ENCODE data around the gene SLC25A44. TPM values are rescaled to one million over a fixed set of nuclear protein-coding genes. Genes with fewer than 3 reads are reported as not detected.
"Not testable (repeated sequence)": the region's sequence is repeated elsewhere in the genome, so short reads cannot be mapped to it uniquely, and the experiment has no call there.

The SLC25A44 gene
- total and polyA plus RNA-seq, 2 experiments from 2014 or later: 14.3 to 15.4 TPM

DNA sequence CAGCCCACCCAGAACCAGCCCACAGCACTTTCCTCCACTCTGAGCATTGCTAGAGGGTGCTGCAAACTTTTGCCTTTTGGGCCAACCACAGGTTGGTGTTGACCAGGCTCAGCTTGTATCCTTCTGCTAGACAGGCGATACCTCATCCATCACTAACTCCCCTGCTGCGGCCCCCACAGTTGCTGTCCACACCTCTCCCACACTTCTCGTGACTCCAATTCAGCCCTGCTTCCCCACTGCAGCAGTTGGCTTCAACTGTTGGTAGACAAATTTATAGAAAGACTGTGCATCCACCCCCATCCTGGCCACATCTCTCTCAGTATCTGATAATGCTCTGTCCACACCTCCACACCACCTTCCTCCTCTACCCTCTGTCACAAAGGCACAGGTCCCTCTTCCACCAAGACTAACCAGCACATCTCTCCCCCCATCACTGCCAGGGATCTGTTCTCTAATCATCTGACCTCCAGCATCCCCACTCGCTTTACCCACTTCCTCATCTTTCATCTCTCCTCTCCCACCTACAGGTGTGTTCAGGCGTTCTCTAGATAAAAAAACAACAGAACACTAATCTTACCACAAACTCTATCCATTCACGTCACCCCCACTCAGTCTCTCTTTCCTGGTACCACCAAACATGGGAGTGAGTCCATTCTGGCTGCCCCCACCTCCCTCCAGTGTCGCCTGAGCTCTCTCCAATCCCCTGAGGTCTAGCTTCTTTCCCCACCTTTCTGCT lies 15.8 kb upstream of the SLC25A44 start:
- Histone ChIP-seq H3K4me1 (ENCODE audit: insufficient read depth) (no peaks in the 10 kb centered on the region), H3K27ac (no peak overlapping the region), H3K9me2 (ENCODE audit: insufficient read depth) (no peaks in the 10 kb centered on the region), H3K79me2 (ENCODE audit: insufficient read depth) (no peaks in the 10 kb centered on the region), H2AFZ (no peak overlapping the region), H3K4me2 (ENCODE audit: unreplicated experiment) (no peak overlapping the region), H3K36me3 (ENCODE audit: low read depth) (no peaks in the 10 kb centered on the region), H3K4me3 (no peak overlapping the region), H3K9me3 (ENCODE audit: low read depth) (no peaks in the 10 kb centered on the region), H3K9ac (no peak overlapping the region), H3F3A (ENCODE audit: insufficient read depth) (no peaks in the 10 kb centered on the region), H3K27me3 (replicated peaks; ENCODE audit: insufficient read depth) (no peaks in the 10 kb centered on the region), H4K20me1 (ENCODE audit: insufficient read depth) (no peaks in the 10 kb centered on the region)
- in situ Hi-C loops (cut with MboI): no loop called here
- 80 to 81% methylated on average over 7 of the region's 7 CpGs for WGBS, 2 experiments (ENCODE audit: low coverage in 1 of 2, low lambda C conversion rate in 2 of 2, missing lambda C conversion rate in 2 of 2)
- TF ChIP-seq EZH2 (IDR thresholded peaks at IDR 0.05; ENCODE audit: insufficient read depth, poor library complexity, severe bottlenecking): no peak
- DNase-seq: no peak

DNA sequence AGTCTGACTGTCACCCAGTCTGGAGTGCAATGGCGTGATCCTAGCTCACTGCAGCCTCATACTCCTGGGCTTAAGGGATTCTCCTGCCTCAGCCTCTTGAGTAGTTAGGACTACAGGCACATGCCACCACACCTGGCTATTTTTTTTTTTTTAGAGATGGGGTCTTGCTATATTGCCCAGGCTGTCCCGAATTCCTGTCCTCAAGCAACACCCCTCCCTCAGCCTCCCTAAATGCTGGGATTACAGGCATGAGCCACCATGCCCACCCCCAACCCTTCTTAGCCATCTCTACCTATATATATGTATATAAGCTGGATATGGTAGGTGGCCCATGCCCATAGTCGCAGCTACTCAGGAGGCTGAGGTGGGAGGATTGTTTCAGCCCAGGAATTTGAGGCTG lies 13.4 kb upstream of the SLC25A44 start:
- H3K4me2 ChIP-seq (ENCODE audit: unreplicated experiment): no peak overlapping the region
- WGBS, 2 experiments (ENCODE audit: low coverage in 1 of 2, low lambda C conversion rate in 2 of 2, missing lambda C conversion rate in 2 of 2): 96 to 99% methylated on average over 3 of the region's 3 CpGs
- no peak overlapping the region for H3K4me3 ChIP-seq
- H3K27me3 ChIP-seq (replicated peaks; ENCODE audit: insufficient read depth): no peaks in the 10 kb centered on the region
- H3K9ac ChIP-seq: no peak overlapping the region
- H3K9me3 ChIP-seq (ENCODE audit: low read depth): no peaks in the 10 kb centered on the region
- H3K79me2 ChIP-seq (ENCODE audit: insufficient read depth): no peaks in the 10 kb centered on the region
- H4K20me1 ChIP-seq (ENCODE audit: insufficient read depth): no peaks in the 10 kb centered on the region
- H3K36me3 ChIP-seq (ENCODE audit: low read depth): no peaks in the 10 kb centered on the region
- DNase-seq: no peak
- H3K4me1 ChIP-seq (ENCODE audit: insufficient read depth): no peaks in the 10 kb centered on the region
- in situ Hi-C loops (cut with MboI): no loop called here
- no peak overlapping the region for H2AFZ ChIP-seq
- H3F3A ChIP-seq (ENCODE audit: insufficient read depth): no peaks in the 10 kb centered on the region
- no peak for TF ChIP-seq EZH2 (IDR thresholded peaks at IDR 0.05; ENCODE audit: insufficient read depth, poor library complexity, severe bottlenecking)
- TF ChIP-seq EZH2phosphoT487 (IDR thresholded peaks at IDR 0.05; ENCODE audit: insufficient read depth, low read depth): no peak
- H3K27ac ChIP-seq: no peak overlapping the region
- no peaks in the 10 kb centered on the region for H3K9me2 ChIP-seq (ENCODE audit: insufficient read depth)

DNA sequence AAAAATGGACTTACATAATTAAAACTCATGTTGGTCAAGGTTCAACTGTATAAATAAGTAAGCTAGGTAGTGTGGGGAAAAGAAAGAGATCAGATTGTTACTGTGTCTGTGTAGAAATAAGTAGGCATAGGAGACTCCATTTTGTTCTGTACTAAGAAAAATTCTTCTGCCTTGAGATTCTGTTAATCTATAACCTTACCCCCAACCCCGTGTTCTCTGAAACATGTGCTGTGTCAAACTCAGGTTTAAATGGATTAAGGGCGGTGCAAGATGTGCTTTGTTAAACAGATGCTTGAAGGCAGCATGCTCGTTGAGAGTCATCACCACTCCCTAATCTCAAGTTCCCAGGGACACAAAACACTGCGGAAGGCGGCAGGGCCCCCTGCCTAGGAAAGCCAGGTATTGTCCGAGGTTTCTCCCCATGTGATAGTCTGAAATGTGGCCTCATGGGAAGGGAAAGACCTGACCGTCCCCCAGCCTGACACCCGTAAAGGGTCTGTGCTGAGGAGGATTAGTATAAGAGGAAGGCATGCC lies 12.4 kb upstream of the SLC25A44 start:
- in situ Hi-C loops (cut with MboI); H3K36me3 ChIP-seq (ENCODE audit: low read depth); H3K9me2 ChIP-seq (ENCODE audit: insufficient read depth); H4K20me1 ChIP-seq (ENCODE audit: insufficient read depth); H3K4me2 ChIP-seq (ENCODE audit: unreplicated experiment); H3F3A ChIP-seq (ENCODE audit: insufficient read depth); H3K27ac ChIP-seq; H3K9ac ChIP-seq; H3K4me3 ChIP-seq; H2AFZ ChIP-seq; DNase-seq; H3K27me3 ChIP-seq (replicated peaks; ENCODE audit: insufficient read depth); H3K79me2 ChIP-seq (ENCODE audit: insufficient read depth); H3K9me3 ChIP-seq (ENCODE audit: low read depth); H3K4me1 ChIP-seq (ENCODE audit: insufficient read depth): not testable (repeated sequence)
- 33 to 42% methylated on average over 8 of the region's 8 CpGs for WGBS, 2 experiments (ENCODE audit: low coverage in 1 of 2, low lambda C conversion rate in 2 of 2, missing lambda C conversion rate in 2 of 2)

DNA sequence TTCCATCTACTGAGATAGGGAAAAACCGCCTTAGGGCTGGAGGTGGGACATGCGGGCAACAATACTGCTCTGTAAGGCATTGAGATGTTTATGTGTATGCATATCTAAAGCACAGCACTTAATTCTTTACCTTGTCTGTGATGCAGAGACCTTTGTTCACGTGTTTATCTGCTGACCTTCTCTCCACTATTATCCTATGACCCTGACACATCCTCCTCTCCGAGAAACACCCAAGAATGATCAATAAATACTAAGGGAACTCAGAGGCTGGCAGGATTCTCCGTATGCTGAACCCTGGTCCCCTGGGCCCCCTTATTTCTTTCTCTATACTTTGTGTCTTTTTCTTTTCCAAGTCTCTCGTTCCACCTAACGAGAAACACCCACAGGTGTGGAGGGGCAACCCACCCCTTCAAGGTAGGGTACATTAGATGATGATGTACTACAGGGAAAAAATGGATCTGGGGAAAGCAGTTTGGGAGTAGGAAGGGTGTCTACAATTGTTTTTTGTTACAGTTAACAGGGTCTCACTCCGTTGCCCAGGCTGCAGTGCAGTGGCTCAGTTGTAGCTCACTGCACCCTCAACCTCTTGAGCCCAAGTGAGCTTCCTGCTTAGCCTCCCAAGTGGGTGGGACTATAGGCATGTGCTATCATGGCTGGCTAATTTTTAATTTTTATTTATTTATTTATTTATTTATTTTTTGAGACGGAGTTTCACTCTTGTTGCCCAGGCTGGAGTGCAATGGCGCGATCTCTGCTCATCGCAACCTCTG lies 11.7 kb upstream of the SLC25A44 start:
- H3K4me1 ChIP-seq (ENCODE audit: insufficient read depth); H3K36me3 ChIP-seq (ENCODE audit: low read depth); in situ Hi-C loops (cut with MboI): not testable (repeated sequence)

DNA sequence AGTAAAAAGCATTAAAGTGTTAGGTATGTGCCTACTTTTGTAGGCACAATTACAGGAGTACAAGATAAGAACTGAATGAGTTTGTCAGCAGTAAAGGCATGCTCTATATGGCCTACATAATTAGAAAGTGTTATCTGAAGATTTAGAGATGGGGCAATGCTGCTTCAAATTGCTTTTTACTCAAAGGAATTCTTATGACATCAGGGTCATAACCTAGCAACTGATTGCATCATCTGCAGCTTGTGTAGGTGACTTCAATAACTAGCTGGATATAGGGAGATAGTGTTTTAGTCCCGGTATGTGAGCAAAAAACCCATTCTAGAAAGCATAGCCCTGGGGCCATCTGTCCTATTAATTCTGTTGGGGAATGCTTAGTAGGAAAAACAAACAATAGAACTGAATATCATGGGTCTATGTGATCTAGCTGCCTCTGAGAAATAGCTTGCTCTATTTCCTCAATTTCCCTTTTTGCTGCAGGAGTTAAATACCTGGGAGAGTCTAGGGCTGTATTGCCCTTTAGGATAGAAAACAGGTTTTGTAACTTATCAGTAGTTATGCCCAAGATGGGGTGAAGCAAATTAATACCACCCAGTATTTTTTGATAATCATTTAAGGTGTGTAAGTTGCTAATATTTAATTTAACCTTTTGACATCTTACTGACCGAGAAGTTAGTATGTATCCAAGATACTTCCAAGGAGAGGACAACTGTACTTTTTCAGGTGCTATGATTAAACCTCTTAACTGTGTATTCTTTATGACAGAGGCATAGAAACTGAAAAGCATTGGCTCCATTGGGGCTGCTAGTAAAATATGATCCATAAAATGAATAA lies 7.3 kb upstream of the SLC25A44 start:
- H3K9me3 ChIP-seq (ENCODE audit: low read depth); H3K4me2 ChIP-seq (ENCODE audit: unreplicated experiment); H3K79me2 ChIP-seq (ENCODE audit: insufficient read depth); H3K9me2 ChIP-seq (ENCODE audit: insufficient read depth); H4K20me1 ChIP-seq (ENCODE audit: insufficient read depth); H3K4me1 ChIP-seq (ENCODE audit: insufficient read depth); H3K9ac ChIP-seq; in situ Hi-C loops (cut with MboI); H3K27me3 ChIP-seq (replicated peaks; ENCODE audit: insufficient read depth); H2AFZ ChIP-seq; H3K36me3 ChIP-seq (ENCODE audit: low read depth); H3F3A ChIP-seq (ENCODE audit: insufficient read depth); H3K4me3 ChIP-seq; DNase-seq; H3K27ac ChIP-seq: not testable (repeated sequence)
- WGBS, 2 experiments (ENCODE audit: low coverage in 1 of 2, low lambda C conversion rate in 2 of 2, missing lambda C conversion rate in 2 of 2): 65 to 66% methylated on average over 2 of the region's 2 CpGs

More for the DNA sequence above, 11.7 kb upstream of the SLC25A44 start:
- not testable (repeated sequence) for H3K9ac ChIP-seq; H3K4me2 ChIP-seq (ENCODE audit: unreplicated experiment); H3K4me3 ChIP-seq; H3K27me3 ChIP-seq (replicated peaks; ENCODE audit: insufficient read depth); H4K20me1 ChIP-seq (ENCODE audit: insufficient read depth); DNase-seq; H2AFZ ChIP-seq; H3K9me2 ChIP-seq (ENCODE audit: insufficient read depth); H3F3A ChIP-seq (ENCODE audit: insufficient read depth); H3K9me3 ChIP-seq (ENCODE audit: low read depth); H3K27ac ChIP-seq; H3K79me2 ChIP-seq (ENCODE audit: insufficient read depth)
- 75% methylated on average over 12 of the region's 12 CpGs for WGBS, 2 experiments (ENCODE audit: low coverage in 1 of 2, low lambda C conversion rate in 2 of 2, missing lambda C conversion rate in 2 of 2)

DNA sequence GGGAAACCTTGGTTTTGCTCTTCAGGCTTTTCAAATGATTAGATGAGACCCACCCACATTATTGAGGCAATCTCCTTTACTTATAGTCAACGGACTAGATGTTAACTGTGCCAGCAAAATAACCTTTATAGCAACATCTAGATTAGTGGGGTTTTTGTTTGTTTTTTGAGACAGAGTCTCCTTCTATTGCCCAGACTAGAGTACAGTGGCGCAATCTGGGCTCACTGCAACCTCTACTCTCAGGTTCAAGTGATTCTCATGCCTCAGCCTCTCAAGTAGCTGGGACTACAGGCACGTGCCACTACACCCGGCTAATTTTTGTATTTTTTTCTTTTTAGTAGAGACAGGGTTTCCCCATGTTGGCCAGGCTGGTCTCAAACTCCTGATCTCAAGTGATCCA lies 3.6 kb upstream of the SLC25A44 start:
- H3K4me3 ChIP-seq; H3K4me1 ChIP-seq (ENCODE audit: insufficient read depth); in situ Hi-C loops (cut with MboI); H3K9ac ChIP-seq; H2AFZ ChIP-seq; H3K27ac ChIP-seq; H3K9me3 ChIP-seq (ENCODE audit: low read depth); H3K4me2 ChIP-seq (ENCODE audit: unreplicated experiment); H3K27me3 ChIP-seq (replicated peaks; ENCODE audit: insufficient read depth); H3K9me2 ChIP-seq (ENCODE audit: insufficient read depth); DNase-seq; H3F3A ChIP-seq (ENCODE audit: insufficient read depth); H4K20me1 ChIP-seq (ENCODE audit: insufficient read depth); H3K36me3 ChIP-seq (ENCODE audit: low read depth): not testable (repeated sequence)
- 82 to 84% methylated on average over 4 of the region's 4 CpGs for WGBS, 2 experiments (ENCODE audit: low coverage in 1 of 2, low lambda C conversion rate in 2 of 2, missing lambda C conversion rate in 2 of 2)
- H3K79me2 ChIP-seq (ENCODE audit: insufficient read depth): peaks cover 13% of the 10 kb centered on the region
